Superior temporal gyrus (tissue), 1 donor: ENCODE results near the gene SLC12A8.
"Not testable (repeated sequence)": the region's sequence is repeated elsewhere in the genome, so short reads cannot be mapped to it uniquely, and the experiment has no call there.

ENCODE experiments used
- DNase-seq: peaks from one replicate; pipeline ENCODE4 v3.0.0-alpha.2; 2016; ENCODE audit errors: extremely low spot score

SLC12A8 gene

GRCh38 chr3:125115640-125116039 is 96.9 kb downstream of the SLC12A8 start:
- DNase-seq, result no peak

DNA sequence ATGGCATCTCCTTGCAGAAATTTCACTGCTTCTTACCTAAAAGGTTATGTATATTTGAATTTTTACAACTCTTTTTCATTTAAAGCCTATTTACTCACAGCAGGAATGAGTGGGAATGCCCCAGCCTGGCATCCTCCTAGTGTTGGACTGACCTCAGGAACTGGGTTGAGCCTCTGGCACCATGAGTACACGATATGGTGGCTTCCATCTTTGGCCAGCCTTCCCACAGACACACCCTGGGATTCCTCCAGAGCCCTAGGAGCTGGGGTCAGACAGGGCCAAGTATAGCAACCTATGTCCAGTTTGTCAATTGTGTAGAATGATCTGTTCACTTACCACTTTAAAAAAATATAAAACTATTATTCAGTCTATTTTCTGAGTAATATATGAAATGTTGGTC is 99.6 kb downstream of the SLC12A8 start:
- no peak for DNase-seq

- DNase-seq, result no peak
These were observed 101.6 kb downstream of the SLC12A8 start for GRCh38 chr3:125110876-125111480.

DNA sequence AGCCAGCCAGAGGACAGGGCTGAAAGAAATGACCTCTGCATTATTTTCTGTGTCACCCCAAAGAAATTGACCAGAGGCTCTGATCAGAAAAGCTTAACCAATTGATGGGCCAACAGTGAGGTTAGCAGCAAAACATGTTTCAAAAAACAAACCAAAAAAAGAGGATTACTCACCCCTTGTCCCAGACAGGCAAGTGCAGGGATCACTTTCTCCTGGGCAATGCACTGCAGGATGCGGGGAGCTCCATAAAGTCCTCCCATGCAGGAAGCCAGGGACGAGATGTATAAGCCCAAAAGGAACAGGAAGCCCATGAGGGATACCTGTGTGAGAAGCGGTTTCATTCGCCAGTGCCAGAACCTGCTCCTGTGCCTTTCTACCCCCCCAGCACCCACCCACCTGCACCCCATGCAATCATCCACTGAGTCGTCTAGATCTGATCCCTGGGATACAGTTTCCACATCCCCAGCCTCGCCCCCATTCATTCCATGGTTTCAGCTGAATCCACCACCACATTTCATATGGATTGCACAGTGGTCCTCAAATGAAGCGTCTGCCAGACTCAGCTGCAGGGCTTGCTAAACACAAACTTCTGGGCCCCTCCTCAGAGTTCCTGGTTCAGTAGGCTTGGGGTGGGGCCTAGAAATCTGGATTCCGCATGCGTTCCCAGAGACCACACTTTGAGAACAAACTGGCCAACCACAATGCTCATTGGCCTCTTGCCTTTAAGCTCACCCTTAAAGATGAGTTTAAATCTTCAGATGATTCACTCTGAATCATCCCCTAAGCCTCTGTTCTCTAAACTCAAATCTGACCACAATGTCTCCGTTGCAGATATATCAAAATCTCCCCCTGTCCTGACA is 102.3 kb downstream of the SLC12A8 start:
- DNase-seq, result no peak

- DNase-seq, result no peak
These were observed 103.0 kb downstream of the SLC12A8 start for GRCh38 chr3:125109536-125109925.

GRCh38 chr3:125108833-125109535 is 103.6 kb downstream of the SLC12A8 start:
- DNase-seq, result no peak

- no peak for DNase-seq
These were observed 104.5 kb downstream of the SLC12A8 start for GRCh38 chr3:125107861-125108567.

- no peak for DNase-seq
These were observed 105.2 kb downstream of the SLC12A8 start for GRCh38 chr3:125107363-125107762.

GRCh38 chr3:125105116-125105515 is 107.4 kb downstream of the SLC12A8 start:
- DNase-seq, result no peak

GRCh38 chr3:125104639-125105038 is 107.9 kb downstream of the SLC12A8 start:
- no peak for DNase-seq

DNA sequence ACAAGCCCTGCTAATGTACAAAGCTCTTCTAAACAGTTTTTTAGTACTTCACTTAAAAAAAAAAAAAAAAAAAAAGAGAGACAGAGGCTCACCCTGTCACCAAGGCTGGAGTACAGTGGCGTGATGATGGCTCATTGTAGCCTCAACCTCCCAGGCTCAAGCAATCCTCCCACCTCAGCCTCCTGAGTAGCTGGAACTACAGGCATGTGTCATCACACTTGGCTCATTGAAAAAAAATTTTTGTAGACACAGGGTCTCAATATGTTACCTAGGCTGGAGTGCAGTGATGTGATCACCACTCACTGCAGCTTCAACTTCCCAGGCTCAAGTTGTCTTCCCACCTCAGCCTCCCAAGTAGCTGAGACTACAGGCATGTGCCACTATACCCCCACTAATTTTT is 109.1 kb downstream of the SLC12A8 start:
- no peak for DNase-seq

GRCh38 chr3:125102470-125102869 is 110.1 kb downstream of the SLC12A8 start:
- no peak for DNase-seq

DNA sequence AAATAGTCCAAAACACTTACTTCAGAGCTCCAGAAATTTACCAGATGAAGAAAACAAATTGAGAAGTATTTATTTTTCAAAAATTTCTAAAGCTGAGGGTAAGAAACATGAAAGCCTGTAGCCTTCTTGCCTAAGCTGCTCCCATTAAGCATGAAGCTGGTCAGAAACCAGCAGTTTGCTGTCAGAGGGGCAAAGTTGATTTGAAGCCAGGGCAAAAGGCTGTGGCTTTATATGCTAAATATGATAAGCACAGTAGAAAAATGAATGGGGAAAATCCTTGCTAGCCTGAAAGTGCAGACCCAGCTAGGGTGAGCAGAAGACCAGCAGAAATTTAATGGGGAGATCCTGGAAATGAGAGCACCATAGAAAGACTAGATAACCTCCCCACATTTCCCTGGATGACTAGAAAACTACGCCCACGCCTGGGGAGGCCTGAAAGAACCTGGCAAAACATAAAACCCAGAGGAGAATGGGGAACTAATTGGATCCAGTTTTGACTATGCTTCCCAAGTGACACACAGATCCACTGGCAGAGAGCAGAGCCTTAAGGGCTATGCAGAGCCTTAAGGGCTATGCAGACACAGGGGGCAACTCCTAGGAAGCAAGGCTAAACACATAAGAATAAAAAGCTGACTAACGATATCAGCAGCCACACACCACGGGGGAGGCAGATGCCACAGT is 113.8 kb downstream of the SLC12A8 start:
- no peak for DNase-seq

- DNase-seq, result no peak
These were observed 121.9 kb downstream of the SLC12A8 start for GRCh38 chr3:125090649-125091048.

- DNase-seq, result no peak
These were observed 124.7 kb downstream of the SLC12A8 start for GRCh38 chr3:125087768-125088391.

DNA sequence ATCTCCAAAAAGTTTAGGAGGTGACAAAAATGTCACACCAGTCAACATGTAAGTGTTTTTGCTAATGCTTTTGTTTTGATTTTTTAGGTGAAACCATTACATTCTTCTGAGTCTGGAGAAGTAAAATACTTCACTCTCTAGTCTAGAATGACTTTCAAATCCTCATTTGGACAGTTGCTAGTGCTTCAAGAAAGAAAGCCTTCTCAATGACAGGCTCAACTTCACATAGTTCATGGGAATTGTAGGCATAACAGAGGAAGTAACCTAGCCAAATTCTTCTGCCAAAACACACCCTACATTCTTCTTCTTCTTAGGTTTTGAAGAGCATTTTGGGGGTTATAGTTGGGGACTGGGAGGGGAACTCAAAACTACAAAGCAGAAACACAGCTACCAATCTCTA is 127.4 kb downstream of the SLC12A8 start:
- no peak for DNase-seq

- no peak for DNase-seq
These were observed 128.8 kb downstream of the SLC12A8 start for GRCh38 chr3:125083776-125084175.

GRCh38 chr3:125082339-125082738 is 130.2 kb downstream of the SLC12A8 start:
- DNase-seq, result not testable (repeated sequence)

- no peak for DNase-seq
These were observed 132.5 kb downstream of the SLC12A8 start for GRCh38 chr3:125080077-125080476.

GRCh38 chr3:125079675-125080045 is 132.9 kb downstream of the SLC12A8 start:
- no peak for DNase-seq
